Activated naive CD4-positive, alpha-beta T cell treated with anti-CD3 and anti-CD28 coated beads, Interleukin-2, amount 50 U/mL, for 24 hours (primary cell): ENCODE measurements around the gene RFC2.
"Not testable (repeated sequence)": the region's sequence is repeated elsewhere in the genome, so short reads cannot be mapped to it uniquely, and the experiment has no call there.

Experiments used
- H3K27ac Mint-ChIP-seq: one replicate; pipeline ENCODE4 v1.8.0; 2021; ENCODE audit warnings: mild to moderate bottlenecking, mixed read lengths
- H3K27me3 Mint-ChIP-seq: one replicate; pipeline ENCODE4 v1.8.0; 2021; ENCODE audit warnings: mixed read lengths
- H3K36me3 Mint-ChIP-seq: one replicate; pipeline ENCODE4 v1.8.0; 2021; ENCODE audit warnings: mixed read lengths
- H3K4me1 Mint-ChIP-seq: one replicate; pipeline ENCODE4 v1.8.0; 2021; ENCODE audit warnings: mixed read lengths
- H3K4me3 Mint-ChIP-seq: one replicate; pipeline ENCODE4 v1.8.0; 2021; ENCODE audit warnings: mild to moderate bottlenecking, mixed read lengths
- H3K9me3 Mint-ChIP-seq: one replicate; pipeline ENCODE4 v1.8.0; 2021; ENCODE audit warnings: mixed read lengths

The RFC2 gene

GRCh38 chr7:74197449-74198124 lies 56.6 kb downstream of the RFC2 start:
- Mint-ChIP-seq H3K36me3 (no peaks in the 10 kb centered on the region), H3K4me1 (peaks cover under 1% of the 10 kb centered on the region), H3K27ac (no peak overlapping the region), H3K27me3 (no peaks in the 10 kb centered on the region), H3K4me3 (no peak overlapping the region), H3K9me3 (no peaks in the 10 kb centered on the region)

- H3K4me3 Mint-ChIP-seq, H3K9me3 Mint-ChIP-seq, H3K27me3 Mint-ChIP-seq, H3K36me3 Mint-ChIP-seq, H3K4me1 Mint-ChIP-seq: not testable (repeated sequence)
- peak overlapping the region; percentile 14 for H3K27ac Mint-ChIP-seq
These were observed 58.1 kb downstream of the RFC2 start for GRCh38 chr7:74195968-74196654.

GRCh38 chr7:74195139-74195860 lies 58.9 kb downstream of the RFC2 start:
- not testable (repeated sequence) for H3K27me3 Mint-ChIP-seq, H3K9me3 Mint-ChIP-seq, H3K4me3 Mint-ChIP-seq, H3K4me1 Mint-ChIP-seq, H3K36me3 Mint-ChIP-seq
- H3K27ac Mint-ChIP-seq, result peak overlapping the region; percentile 23

GRCh38 chr7:74194686-74195085 lies 59.5 kb downstream of the RFC2 start:
- H3K36me3 Mint-ChIP-seq, result peaks cover 2% of the 10 kb centered on the region
- no peak overlapping the region for H3K4me3 Mint-ChIP-seq
- no peaks in the 10 kb centered on the region for H3K27me3 Mint-ChIP-seq
- H3K9me3 Mint-ChIP-seq, result no peaks in the 10 kb centered on the region
- peak overlapping the region; percentile 23 for H3K27ac Mint-ChIP-seq
- no peaks in the 10 kb centered on the region for H3K4me1 Mint-ChIP-seq

GRCh38 chr7:74193913-74194312 lies 60.3 kb downstream of the RFC2 start:
- H3K9me3 Mint-ChIP-seq, result no peaks in the 10 kb centered on the region
- H3K36me3 Mint-ChIP-seq, result peaks cover 5% of the 10 kb centered on the region
- no peak overlapping the region for H3K27ac Mint-ChIP-seq
- peaks cover 1% of the 10 kb centered on the region for H3K4me1 Mint-ChIP-seq
- H3K27me3 Mint-ChIP-seq, result no peaks in the 10 kb centered on the region
- H3K4me3 Mint-ChIP-seq, result no peak overlapping the region

GRCh38 chr7:74193054-74193453 lies 61.1 kb downstream of the RFC2 start:
- Mint-ChIP-seq H3K4me1 (peaks cover 10% of the 10 kb centered on the region), H3K27me3 (no peaks in the 10 kb centered on the region), H3K9me3 (no peaks in the 10 kb centered on the region), H3K36me3 (peaks cover 8% of the 10 kb centered on the region), H3K4me3 (no peak overlapping the region), H3K27ac (no peak overlapping the region)

- H3K27ac Mint-ChIP-seq, result no peak overlapping the region
These were observed 63.0 kb downstream of the RFC2 start for GRCh38 chr7:74191231-74191630.

GRCh38 chr7:74190259-74190658 lies 63.9 kb downstream of the RFC2 start:
- H3K27ac Mint-ChIP-seq, result no peak overlapping the region
- H3K4me3 Mint-ChIP-seq, result no peak overlapping the region
- H3K9me3 Mint-ChIP-seq, result no peaks in the 10 kb centered on the region
- no peaks in the 10 kb centered on the region for H3K27me3 Mint-ChIP-seq
- peaks cover 9% of the 10 kb centered on the region for H3K36me3 Mint-ChIP-seq
- H3K4me1 Mint-ChIP-seq, result peaks cover 36% of the 10 kb centered on the region

More at GRCh38 chr7:74191231-74191630, 63.0 kb downstream of the RFC2 start:
- peaks cover 8% of the 10 kb centered on the region for H3K36me3 Mint-ChIP-seq
- no peaks in the 10 kb centered on the region for H3K9me3 Mint-ChIP-seq
- no peak overlapping the region for H3K4me3 Mint-ChIP-seq
- H3K27me3 Mint-ChIP-seq, result no peaks in the 10 kb centered on the region
- peaks cover 28% of the 10 kb centered on the region for H3K4me1 Mint-ChIP-seq

- no peak overlapping the region for H3K4me3 Mint-ChIP-seq
- no peaks in the 10 kb centered on the region for H3K9me3 Mint-ChIP-seq
- peaks cover 9% of the 10 kb centered on the region for H3K36me3 Mint-ChIP-seq
- no peaks in the 10 kb centered on the region for H3K27me3 Mint-ChIP-seq
- peak overlapping the region; percentile 72 for H3K27ac Mint-ChIP-seq
- H3K4me1 Mint-ChIP-seq, result peaks cover 57% of the 10 kb centered on the region
These were observed 66.1 kb downstream of the RFC2 start for GRCh38 chr7:74187915-74188675.

- Mint-ChIP-seq H3K27ac (no peak overlapping the region), H3K9me3 (no peaks in the 10 kb centered on the region), H3K36me3 (peaks cover 7% of the 10 kb centered on the region), H3K27me3 (no peaks in the 10 kb centered on the region), H3K4me1 (peaks cover 80% of the 10 kb centered on the region), H3K4me3 (peak overlapping the region; percentile 66)
These were observed 68.6 kb downstream of the RFC2 start for GRCh38 chr7:74185636-74186035.

- peaks cover 86% of the 10 kb centered on the region for H3K4me1 Mint-ChIP-seq
- H3K4me3 Mint-ChIP-seq, result peak overlapping the region; percentile 47
- no peaks in the 10 kb centered on the region for H3K27me3 Mint-ChIP-seq
- H3K27ac Mint-ChIP-seq, result no peak overlapping the region
- H3K9me3 Mint-ChIP-seq, result no peaks in the 10 kb centered on the region
- H3K36me3 Mint-ChIP-seq, result peaks cover 7% of the 10 kb centered on the region
These were observed 69.2 kb downstream of the RFC2 start for GRCh38 chr7:74185016-74185415.

GRCh38 chr7:74183653-74184450 lies 70.3 kb downstream of the RFC2 start:
- Mint-ChIP-seq H3K27me3 (no peaks in the 10 kb centered on the region), H3K4me1 (peaks cover 90% of the 10 kb centered on the region), H3K27ac (peak overlapping the region; percentile 57), H3K4me3 (peak overlapping the region; percentile 27), H3K9me3 (no peaks in the 10 kb centered on the region), H3K36me3 (peaks cover 6% of the 10 kb centered on the region)

- Mint-ChIP-seq H3K4me3 (peak overlapping the region; percentile 58), H3K27me3 (no peaks in the 10 kb centered on the region), H3K9me3 (no peaks in the 10 kb centered on the region), H3K27ac (peak overlapping the region; percentile 57), H3K36me3 (peaks cover 5% of the 10 kb centered on the region), H3K4me1 (peaks cover 87% of the 10 kb centered on the region)
These were observed 71.1 kb downstream of the RFC2 start for GRCh38 chr7:74183142-74183541.

- Mint-ChIP-seq H3K4me3 (peak overlapping the region; percentile 58), H3K4me1 (peaks cover 87% of the 10 kb centered on the region), H3K36me3 (peaks cover 6% of the 10 kb centered on the region)
These were observed 71.6 kb downstream of the RFC2 start for GRCh38 chr7:74182453-74183090.

More at GRCh38 chr7:74182453-74183090, 71.6 kb downstream of the RFC2 start:
- no peaks in the 10 kb centered on the region for H3K27me3 Mint-ChIP-seq
- H3K27ac Mint-ChIP-seq, result peak overlapping the region; percentile 57
- H3K9me3 Mint-ChIP-seq, result no peaks in the 10 kb centered on the region
